ENCODE measurements around the gene DTNB.
"Not testable (repeated sequence)": the region's sequence is repeated elsewhere in the genome, so short reads cannot be mapped to it uniquely, and the experiment has no call there.

Gene DTNB

GRCh38 chr2:25585189-25585588 is 88.2 kb downstream of the DTNB start:
- no peak for DNase-seq

GRCh38 chr2:25582077-25582830 is 91.1 kb downstream of the DTNB start:
- DNase-seq = no peak

GRCh38 chr2:25576596-25576995 is 96.8 kb downstream of the DTNB start:
- DNase-seq = no peak

GRCh38 chr2:25572638-25573037 is 100.7 kb downstream of the DTNB start:
- DNase-seq = no peak

- DNase-seq = no peak
These were observed 103.1 kb downstream of the DTNB start for GRCh38 chr2:25570161-25570845.

- peak; percentile 2 for DNase-seq
These were observed 106.0 kb downstream of the DTNB start for GRCh38 chr2:25567406-25567805.

- DNase-seq = no peak
These were observed 106.7 kb downstream of the DTNB start for GRCh38 chr2:25566694-25567093.

GRCh38 chr2:25566094-25566493 is 107.3 kb downstream of the DTNB start:
- DNase-seq = no peak

- no peak for DNase-seq
These were observed 112.1 kb downstream of the DTNB start for GRCh38 chr2:25561136-25561850.

GRCh38 chr2:25559148-25559547 is 114.2 kb downstream of the DTNB start:
- no peak for DNase-seq

GRCh38 chr2:25558262-25558661 is 115.1 kb downstream of the DTNB start:
- no peak for DNase-seq

- no peak for DNase-seq
These were observed 116.0 kb downstream of the DTNB start for GRCh38 chr2:25557179-25558036.

GRCh38 chr2:25552318-25552717 is 121.1 kb downstream of the DTNB start:
- DNase-seq = no peak

- DNase-seq = no peak
These were observed 122.1 kb downstream of the DTNB start for GRCh38 chr2:25551316-25551715.

- not testable (repeated sequence) for DNase-seq
These were observed 123.8 kb downstream of the DTNB start for GRCh38 chr2:25549571-25549970.

GRCh38 chr2:25548601-25549000 is 124.8 kb downstream of the DTNB start:
- no peak for DNase-seq

GRCh38 chr2:25546852-25547251 is 126.5 kb downstream of the DTNB start:
- no peak for DNase-seq

GRCh38 chr2:25545899-25546298 is 127.5 kb downstream of the DTNB start:
- DNase-seq = no peak

- no peak for DNase-seq
These were observed 128.9 kb downstream of the DTNB start for GRCh38 chr2:25544445-25544844.

- no peak for DNase-seq
These were observed 129.4 kb downstream of the DTNB start for GRCh38 chr2:25543939-25544338.

GRCh38 chr2:25541378-25541777 is 132.0 kb downstream of the DTNB start:
- DNase-seq = no peak

GRCh38 chr2:25539136-25539535 is 134.2 kb downstream of the DTNB start:
- no peak for DNase-seq

- DNase-seq = no peak
These were observed 135.9 kb downstream of the DTNB start for GRCh38 chr2:25537526-25537925.

All from NCI-H1694 (cell line).